Adipocyte (in vitro differentiated cells): ENCODE data around the gene TTLL7.

Experiments used
- DNase-seq: peaks from one replicate; pipeline ENCODE4 v3.0.0-alpha.2; 2015; ENCODE audit warnings: low read depth
- H3K27me3 ChIP-seq: replicated peaks from 2 replicates; pipeline ENCODE4 v1.7.0; 2013; ENCODE audit warnings: mild to moderate bottlenecking, low read length, moderate library complexity; ENCODE audit not compliant: control insufficient read depth, insufficient read depth
- H3K36me3 ChIP-seq: 2 replicates; pipeline ENCODE4 v1.7.0; 2013; ENCODE audit warnings: low read length, mild to moderate bottlenecking, moderate library complexity; ENCODE audit not compliant: control insufficient read depth, insufficient read depth, severe bottlenecking
- H3K4me1 ChIP-seq: 2 replicates; pipeline ENCODE4 v1.7.0; 2013; ENCODE audit warnings: mild to moderate bottlenecking, low read length, moderate library complexity; ENCODE audit not compliant: control insufficient read depth, insufficient read depth
- H3K4me3 ChIP-seq: 2 replicates; pipeline ENCODE4 v1.7.0; 2013; ENCODE audit warnings: mild to moderate bottlenecking, low read length, moderate library complexity
- H3K9ac ChIP-seq: 2 replicates; pipeline ENCODE4 v1.7.0; 2013; ENCODE audit warnings: mild to moderate bottlenecking, low read length, moderate library complexity
- H3K9me3 ChIP-seq: 2 replicates; pipeline ENCODE4 v1.7.0; 2013; ENCODE audit warnings: mild to moderate bottlenecking, low read length, moderate library complexity; ENCODE audit not compliant: control insufficient read depth

TTLL7 gene

GRCh38 chr1:83838573-83838972 lies 160.4 kb downstream of the TTLL7 start:
- H3K27me3 ChIP-seq = no peaks in the 10 kb centered on the region
- H3K4me1 ChIP-seq = peaks cover 11% of the 10 kb centered on the region
- no peak overlapping the region for H3K4me3 ChIP-seq
- no peak for DNase-seq
- no peaks in the 10 kb centered on the region for H3K36me3 ChIP-seq
- H3K9ac ChIP-seq = no peak overlapping the region
- H3K9me3 ChIP-seq = no peaks in the 10 kb centered on the region

GRCh38 chr1:83836543-83836942 lies 162.4 kb downstream of the TTLL7 start:
- no peak overlapping the region for H3K4me3 ChIP-seq
- no peak for DNase-seq
- H3K9me3 ChIP-seq = no peaks in the 10 kb centered on the region
- H3K9ac ChIP-seq = no peak overlapping the region
- H3K27me3 ChIP-seq = no peaks in the 10 kb centered on the region
- peaks cover 11% of the 10 kb centered on the region for H3K4me1 ChIP-seq
- H3K36me3 ChIP-seq = no peaks in the 10 kb centered on the region

- Histone ChIP-seq H3K4me3 (no peak overlapping the region), H3K4me1 (peaks cover 17% of the 10 kb centered on the region), H3K9ac (no peak overlapping the region), H3K27me3 (no peaks in the 10 kb centered on the region), H3K9me3 (no peaks in the 10 kb centered on the region), H3K36me3 (no peaks in the 10 kb centered on the region)
- DNase-seq = no peak
Measured at GRCh38 chr1:83834621-83835264, 164.2 kb downstream of the TTLL7 start.

GRCh38 chr1:83832194-83832593 lies 166.7 kb downstream of the TTLL7 start:
- no peak for DNase-seq
- H3K27me3 ChIP-seq = no peaks in the 10 kb centered on the region
- peaks cover 12% of the 10 kb centered on the region for H3K4me1 ChIP-seq
- no peaks in the 10 kb centered on the region for H3K9me3 ChIP-seq
- no peak overlapping the region for H3K4me3 ChIP-seq
- H3K9ac ChIP-seq = no peak overlapping the region
- H3K36me3 ChIP-seq = no peaks in the 10 kb centered on the region

GRCh38 chr1:83829106-83829505 lies 169.8 kb downstream of the TTLL7 start:
- Histone ChIP-seq H3K9me3 (no peaks in the 10 kb centered on the region), H3K4me3 (no peak overlapping the region), H3K36me3 (no peaks in the 10 kb centered on the region), H3K27me3 (no peaks in the 10 kb centered on the region), H3K4me1 (peaks cover 12% of the 10 kb centered on the region), H3K9ac (no peak overlapping the region)
- DNase-seq = no peak

- no peaks in the 10 kb centered on the region for H3K27me3 ChIP-seq
- H3K9ac ChIP-seq = no peak overlapping the region
- H3K9me3 ChIP-seq = no peaks in the 10 kb centered on the region
- H3K36me3 ChIP-seq = no peaks in the 10 kb centered on the region
- H3K4me3 ChIP-seq = no peak overlapping the region
- DNase-seq = peak; percentile 56
- H3K4me1 ChIP-seq = peaks cover 12% of the 10 kb centered on the region
Measured at GRCh38 chr1:83828456-83828855, 170.5 kb downstream of the TTLL7 start.

GRCh38 chr1:83827741-83828140 lies 171.2 kb downstream of the TTLL7 start:
- H3K36me3 ChIP-seq = no peaks in the 10 kb centered on the region
- no peaks in the 10 kb centered on the region for H3K27me3 ChIP-seq
- H3K4me1 ChIP-seq = peaks cover 12% of the 10 kb centered on the region
- H3K4me3 ChIP-seq = no peak overlapping the region
- no peaks in the 10 kb centered on the region for H3K9me3 ChIP-seq
- no peak for DNase-seq
- no peak overlapping the region for H3K9ac ChIP-seq

GRCh38 chr1:83822208-83822607 lies 176.7 kb downstream of the TTLL7 start:
- no peak overlapping the region for H3K4me3 ChIP-seq
- DNase-seq = no peak
- no peaks in the 10 kb centered on the region for H3K27me3 ChIP-seq
- no peak overlapping the region for H3K9ac ChIP-seq
- peaks cover 16% of the 10 kb centered on the region for H3K4me1 ChIP-seq
- H3K9me3 ChIP-seq = no peaks in the 10 kb centered on the region
- no peaks in the 10 kb centered on the region for H3K36me3 ChIP-seq

GRCh38 chr1:83819436-83819835 lies 179.5 kb downstream of the TTLL7 start:
- Histone ChIP-seq H3K4me1 (peaks cover 29% of the 10 kb centered on the region), H3K27me3 (no peaks in the 10 kb centered on the region), H3K9me3 (no peaks in the 10 kb centered on the region), H3K36me3 (no peaks in the 10 kb centered on the region), H3K9ac (no peak overlapping the region), H3K4me3 (no peak overlapping the region)
- DNase-seq = no peak

- H3K9me3 ChIP-seq = no peaks in the 10 kb centered on the region
- H3K36me3 ChIP-seq = no peaks in the 10 kb centered on the region
- peaks cover 29% of the 10 kb centered on the region for H3K4me1 ChIP-seq
- H3K27me3 ChIP-seq = no peaks in the 10 kb centered on the region
- DNase-seq = peak; percentile 62
- H3K9ac ChIP-seq = no peak overlapping the region
- H3K4me3 ChIP-seq = no peak overlapping the region
Measured at GRCh38 chr1:83818916-83819315, 180.0 kb downstream of the TTLL7 start.

GRCh38 chr1:83816836-83817235 lies 182.1 kb downstream of the TTLL7 start:
- Histone ChIP-seq H3K9ac (no peak overlapping the region), H3K9me3 (no peaks in the 10 kb centered on the region), H3K4me1 (peaks cover 29% of the 10 kb centered on the region), H3K4me3 (no peak overlapping the region), H3K27me3 (no peaks in the 10 kb centered on the region), H3K36me3 (no peaks in the 10 kb centered on the region)
- DNase-seq = no peak

- no peaks in the 10 kb centered on the region for H3K27me3 ChIP-seq
- no peak overlapping the region for H3K9ac ChIP-seq
- H3K36me3 ChIP-seq = no peaks in the 10 kb centered on the region
- peak; percentile 92 for DNase-seq
- H3K4me3 ChIP-seq = no peak overlapping the region
- H3K4me1 ChIP-seq = peaks cover 29% of the 10 kb centered on the region
- no peaks in the 10 kb centered on the region for H3K9me3 ChIP-seq
Measured at GRCh38 chr1:83815330-83815729, 183.6 kb downstream of the TTLL7 start.
